T-helper 2 cell treated with Interferon-gamma antibody and Interleukin-4, amounts not matched to agents 5 μg/mL and 100 μg/mL, for 36 hours (primary cell): ENCODE data around the gene NEUROD6.

Experiments used
- DNase-seq: peaks from one replicate; pipeline ENCODE4 v3.0.0; 2021; ENCODE audit warnings: low spot score
- H3K27ac Mint-ChIP-seq: one replicate; pipeline ENCODE4 v1.8.0; 2021; ENCODE audit warnings: mild to moderate bottlenecking, mixed read lengths
- H3K27me3 Mint-ChIP-seq: one replicate; pipeline ENCODE4 v1.8.0; 2021; ENCODE audit warnings: low read depth, mixed read lengths
- H3K36me3 Mint-ChIP-seq: one replicate; pipeline ENCODE4 v1.8.0; 2021; ENCODE audit warnings: low read depth, mixed read lengths
- H3K4me1 Mint-ChIP-seq: one replicate; pipeline ENCODE4 v1.8.0; 2021; ENCODE audit warnings: low read depth, mixed read lengths
- H3K4me3 Mint-ChIP-seq: one replicate; pipeline ENCODE4 v1.8.0; 2022; ENCODE audit warnings: mild to moderate bottlenecking, moderate library complexity, mixed read lengths
- H3K9me3 Mint-ChIP-seq: one replicate; pipeline ENCODE4 v1.8.0; 2021; ENCODE audit warnings: mixed read lengths

The NEUROD6 gene

GRCh38 chr7:31315758-31316157, 24.8 kb downstream of the NEUROD6 start:
- Mint-ChIP-seq H3K4me3 (no peak overlapping the region), H3K36me3 (no peaks in the 10 kb centered on the region), H3K27ac (no peak overlapping the region), H3K4me1 (no peaks in the 10 kb centered on the region), H3K27me3 (no peaks in the 10 kb centered on the region), H3K9me3 (no peaks in the 10 kb centered on the region)
- DNase-seq = no peak

- Mint-ChIP-seq H3K4me3 (no peak overlapping the region), H3K4me1 (no peaks in the 10 kb centered on the region), H3K9me3 (no peaks in the 10 kb centered on the region), H3K27ac (no peak overlapping the region), H3K36me3 (no peaks in the 10 kb centered on the region), H3K27me3 (no peaks in the 10 kb centered on the region)
- no peak for DNase-seq
These were observed 25.7 kb downstream of the NEUROD6 start for GRCh38 chr7:31314781-31315180.

DNA sequence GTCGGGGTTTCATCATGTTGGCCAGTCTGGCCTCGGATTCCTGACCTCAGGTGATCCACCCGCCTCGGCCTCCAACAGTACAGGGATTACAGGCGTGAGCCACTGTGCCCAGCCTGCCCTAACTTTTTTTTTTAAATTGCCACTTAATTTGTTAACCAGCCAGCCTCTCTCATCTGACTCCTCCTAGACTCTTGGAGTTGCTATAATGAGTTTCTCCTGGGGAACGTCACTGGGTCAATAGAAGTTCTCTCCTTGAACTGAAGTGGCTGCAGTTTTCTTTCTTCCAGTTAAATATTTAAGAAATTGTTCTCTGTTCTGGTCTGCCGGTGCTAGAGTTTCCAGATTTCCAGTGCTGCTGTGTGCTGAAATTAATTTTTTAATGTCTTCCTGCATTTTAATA, 27.6 kb downstream of the NEUROD6 start:
- no peaks in the 10 kb centered on the region for H3K4me1 Mint-ChIP-seq
- H3K27ac Mint-ChIP-seq = no peak overlapping the region
- H3K36me3 Mint-ChIP-seq = no peaks in the 10 kb centered on the region
- no peaks in the 10 kb centered on the region for H3K9me3 Mint-ChIP-seq
- no peak for DNase-seq
- H3K4me3 Mint-ChIP-seq = no peak overlapping the region
- no peaks in the 10 kb centered on the region for H3K27me3 Mint-ChIP-seq

DNA sequence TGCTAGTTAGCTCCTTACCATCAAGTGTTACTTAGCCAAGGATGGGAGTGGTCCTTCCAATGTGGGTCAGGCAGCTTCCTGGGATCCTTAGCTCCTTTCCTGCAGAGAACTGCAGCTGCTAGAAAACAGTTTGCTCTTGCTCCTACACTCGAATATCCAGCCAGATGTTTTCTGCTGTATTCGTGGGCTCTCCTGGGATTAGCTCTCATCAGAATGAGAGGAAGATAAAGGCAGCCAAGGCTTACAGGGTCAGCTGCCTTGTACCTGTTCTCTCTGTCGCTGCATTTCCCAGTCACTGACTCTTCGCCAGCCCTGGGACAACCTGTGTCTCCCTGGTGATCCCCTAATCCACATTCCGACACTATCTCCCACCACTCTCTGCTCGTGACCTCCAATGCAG, 29.0 kb downstream of the NEUROD6 start:
- H3K4me1 Mint-ChIP-seq = no peaks in the 10 kb centered on the region

GRCh38 chr7:31310321-31310935, 30.1 kb downstream of the NEUROD6 start:
- Mint-ChIP-seq H3K9me3 (no peaks in the 10 kb centered on the region), H3K36me3 (no peaks in the 10 kb centered on the region), H3K27me3 (no peaks in the 10 kb centered on the region), H3K4me1 (no peaks in the 10 kb centered on the region), H3K4me3 (no peak overlapping the region), H3K27ac (no peak overlapping the region)
- DNase-seq = no peak

More for the DNA sequence above, 29.0 kb downstream of the NEUROD6 start:
- H3K27ac Mint-ChIP-seq = no peak overlapping the region
- no peaks in the 10 kb centered on the region for H3K27me3 Mint-ChIP-seq
- H3K4me3 Mint-ChIP-seq = no peak overlapping the region
- no peak for DNase-seq
- no peaks in the 10 kb centered on the region for H3K9me3 Mint-ChIP-seq
- no peaks in the 10 kb centered on the region for H3K36me3 Mint-ChIP-seq

- DNase-seq = no peak
- Mint-ChIP-seq H3K27ac (no peak overlapping the region), H3K36me3 (no peaks in the 10 kb centered on the region), H3K9me3 (no peaks in the 10 kb centered on the region), H3K4me3 (no peak overlapping the region), H3K27me3 (no peaks in the 10 kb centered on the region), H3K4me1 (no peaks in the 10 kb centered on the region)
These were observed 31.1 kb downstream of the NEUROD6 start for GRCh38 chr7:31309407-31309806.

DNA sequence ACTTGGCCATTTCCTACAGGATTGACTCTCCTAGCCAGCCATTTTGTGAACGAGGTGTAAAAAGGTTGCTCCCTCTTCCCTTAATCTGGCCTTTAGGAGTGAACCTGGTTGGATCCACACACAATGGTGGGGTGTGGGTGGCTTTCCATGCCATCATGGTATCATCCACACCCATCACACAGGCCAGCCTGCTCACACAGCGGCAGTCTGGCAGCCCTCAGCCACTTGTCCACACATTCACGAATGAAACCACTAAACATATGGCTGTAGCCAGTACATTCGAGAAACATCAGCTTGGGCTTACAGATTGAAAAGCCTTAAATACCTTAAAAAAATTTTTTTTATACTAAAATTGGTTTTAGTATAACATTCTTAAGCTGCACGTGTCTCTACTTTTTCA, 31.9 kb downstream of the NEUROD6 start:
- Mint-ChIP-seq H3K36me3 (no peaks in the 10 kb centered on the region), H3K4me3 (no peak overlapping the region), H3K27me3 (no peaks in the 10 kb centered on the region), H3K9me3 (no peaks in the 10 kb centered on the region), H3K4me1 (no peaks in the 10 kb centered on the region), H3K27ac (no peak overlapping the region)
- DNase-seq = no peak

DNA sequence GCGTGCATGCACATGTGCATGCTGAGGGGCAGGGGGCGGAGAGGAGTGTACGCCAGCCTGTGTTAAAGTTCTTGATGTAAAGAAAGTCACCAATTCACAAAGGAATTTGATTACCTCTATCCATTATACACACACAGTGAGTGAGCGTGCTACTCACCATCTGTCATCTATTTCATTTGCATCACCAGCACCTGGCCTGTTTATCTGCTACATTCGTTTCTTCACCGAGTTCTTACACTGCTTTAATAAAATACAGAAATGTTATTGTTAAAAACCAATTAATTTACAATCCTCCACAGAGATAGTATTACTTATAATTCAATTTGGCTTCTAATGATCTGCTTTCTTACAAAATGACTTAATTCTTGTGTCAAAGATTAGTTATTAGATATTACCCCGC, 32.6 kb downstream of the NEUROD6 start:
- DNase-seq = no peak
- Mint-ChIP-seq H3K27me3 (no peaks in the 10 kb centered on the region), H3K9me3 (no peaks in the 10 kb centered on the region), H3K36me3 (no peaks in the 10 kb centered on the region), H3K4me1 (no peaks in the 10 kb centered on the region), H3K27ac (no peak overlapping the region), H3K4me3 (no peak overlapping the region)

- Mint-ChIP-seq H3K36me3 (no peaks in the 10 kb centered on the region), H3K4me1 (no peaks in the 10 kb centered on the region), H3K27me3 (no peaks in the 10 kb centered on the region), H3K4me3 (no peak overlapping the region), H3K9me3 (no peaks in the 10 kb centered on the region), H3K27ac (no peak overlapping the region)
- DNase-seq = no peak
These were observed 35.3 kb downstream of the NEUROD6 start for GRCh38 chr7:31305260-31305659.

DNA sequence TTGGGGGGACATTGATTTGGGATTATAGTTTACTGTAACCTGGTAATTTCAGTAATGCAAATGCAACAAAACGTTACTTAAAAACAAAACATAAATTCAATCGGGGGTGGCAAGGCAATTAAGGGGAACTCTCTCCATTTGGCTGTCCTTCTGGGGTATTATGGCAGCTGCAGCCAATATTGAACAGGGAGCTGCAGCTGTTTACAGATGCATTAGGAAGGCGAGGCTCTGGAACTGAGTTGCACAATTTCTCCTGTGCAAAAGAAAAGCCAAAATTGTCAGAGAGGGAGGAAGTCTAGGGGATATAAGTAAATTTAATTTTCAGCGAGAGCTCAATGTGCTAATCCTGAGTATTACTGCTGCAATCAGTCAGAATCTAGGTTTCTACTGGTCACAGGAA, 36.1 kb downstream of the NEUROD6 start:
- Mint-ChIP-seq H3K27me3 (no peaks in the 10 kb centered on the region), H3K4me1 (no peaks in the 10 kb centered on the region), H3K27ac (no peak overlapping the region), H3K4me3 (no peak overlapping the region), H3K36me3 (no peaks in the 10 kb centered on the region), H3K9me3 (no peaks in the 10 kb centered on the region)
- DNase-seq = no peak

DNA sequence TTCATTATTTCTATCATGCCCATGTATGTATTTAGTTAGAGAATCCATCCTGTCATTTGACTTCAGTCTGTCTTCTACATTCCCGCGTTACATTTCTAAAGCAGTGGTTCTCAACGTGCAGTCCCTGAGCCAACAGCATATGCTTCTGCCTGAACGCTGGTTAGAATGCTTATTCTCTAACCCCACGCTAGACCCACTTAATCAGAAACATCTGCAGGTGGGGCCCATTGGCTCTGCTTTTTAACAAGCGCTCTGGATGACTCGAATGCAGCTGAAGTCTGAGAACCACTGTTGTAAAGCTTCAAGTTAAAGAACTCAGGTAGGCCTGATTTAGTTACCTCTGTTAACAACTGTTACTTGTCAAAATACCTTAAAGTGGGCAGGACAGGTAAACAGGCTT, 38.2 kb downstream of the NEUROD6 start:
- H3K9me3 Mint-ChIP-seq = no peaks in the 10 kb centered on the region
- DNase-seq = no peak
- H3K27ac Mint-ChIP-seq = no peak overlapping the region
- H3K4me1 Mint-ChIP-seq = no peaks in the 10 kb centered on the region
- H3K4me3 Mint-ChIP-seq = no peak overlapping the region
- H3K36me3 Mint-ChIP-seq = no peaks in the 10 kb centered on the region
- no peaks in the 10 kb centered on the region for H3K27me3 Mint-ChIP-seq

DNA sequence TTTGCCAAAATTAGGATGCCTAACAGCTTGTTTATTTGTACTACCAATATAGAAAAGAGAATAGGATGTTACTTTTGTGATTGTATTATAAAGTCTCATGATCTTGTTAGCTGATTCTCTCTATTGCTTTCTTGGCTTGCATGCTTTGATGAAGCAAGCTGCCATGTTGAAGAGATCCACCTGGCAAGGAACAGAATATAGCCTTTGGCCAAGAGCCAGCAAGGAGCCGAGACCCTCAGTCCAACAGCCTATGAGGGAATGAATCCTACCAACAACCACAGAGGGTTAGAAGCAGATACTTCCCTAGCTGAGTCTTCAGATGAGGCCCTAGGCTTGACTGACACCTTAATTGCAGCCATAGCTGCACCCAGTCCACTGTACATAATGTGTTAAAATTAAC, 41.2 kb downstream of the NEUROD6 start:
- DNase-seq = no peak
- Mint-ChIP-seq H3K4me1 (no peaks in the 10 kb centered on the region), H3K9me3 (no peaks in the 10 kb centered on the region), H3K27ac (no peak overlapping the region), H3K27me3 (no peaks in the 10 kb centered on the region), H3K36me3 (no peaks in the 10 kb centered on the region), H3K4me3 (no peak overlapping the region)

DNA sequence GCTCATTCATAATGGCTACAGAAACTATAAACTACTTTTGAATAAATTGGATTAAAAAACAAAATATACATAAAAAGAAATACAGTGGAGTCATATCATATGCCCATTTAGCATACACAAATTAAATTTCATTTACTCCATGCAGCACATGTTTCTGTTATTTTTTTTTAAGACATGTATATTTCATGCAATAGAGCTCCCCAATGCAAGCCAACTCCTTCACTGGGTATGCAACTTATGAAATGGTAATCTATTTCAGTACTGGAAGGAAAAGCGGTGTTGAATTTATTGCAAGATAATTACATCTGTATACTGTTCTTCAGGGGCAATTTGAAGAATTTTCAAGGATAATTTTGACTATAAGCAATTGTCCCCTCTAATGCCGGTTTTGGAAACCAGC, 49.9 kb downstream of the NEUROD6 start:
- DNase-seq = no peak
- Mint-ChIP-seq H3K27me3 (no peaks in the 10 kb centered on the region), H3K27ac (no peak overlapping the region), H3K9me3 (no peaks in the 10 kb centered on the region), H3K36me3 (no peaks in the 10 kb centered on the region), H3K4me1 (no peaks in the 10 kb centered on the region), H3K4me3 (no peak overlapping the region)
